A673 (cell line): ENCODE data around the gene TCF7L2.

Experiments used
- EZH2 ChIP-seq: fragments of 200-600 bp; sonication (generic); IDR thresholded peaks from 2 replicates; pipeline ENCODE4 v1.6.1; 2017; ENCODE audit warnings: borderline replicate concordance, low read depth, mild to moderate bottlenecking, mixed read lengths, antibody characterized with exemption, low read length; ENCODE audit not compliant: poor library complexity, severe bottlenecking
- TF ChIP-seq, protein P1 (sequence below): fragments of 300-800, 200-600 bp; sonication (generic); conservative IDR thresholded peaks from 2 replicates; pipeline ENCODE4 v1.5.1; 2017; ENCODE audit warnings: low read depth, mild to moderate bottlenecking, antibody characterized with exemption, low read length, moderate library complexity, mixed read lengths

- TF ChIP-seq, protein P1, sequence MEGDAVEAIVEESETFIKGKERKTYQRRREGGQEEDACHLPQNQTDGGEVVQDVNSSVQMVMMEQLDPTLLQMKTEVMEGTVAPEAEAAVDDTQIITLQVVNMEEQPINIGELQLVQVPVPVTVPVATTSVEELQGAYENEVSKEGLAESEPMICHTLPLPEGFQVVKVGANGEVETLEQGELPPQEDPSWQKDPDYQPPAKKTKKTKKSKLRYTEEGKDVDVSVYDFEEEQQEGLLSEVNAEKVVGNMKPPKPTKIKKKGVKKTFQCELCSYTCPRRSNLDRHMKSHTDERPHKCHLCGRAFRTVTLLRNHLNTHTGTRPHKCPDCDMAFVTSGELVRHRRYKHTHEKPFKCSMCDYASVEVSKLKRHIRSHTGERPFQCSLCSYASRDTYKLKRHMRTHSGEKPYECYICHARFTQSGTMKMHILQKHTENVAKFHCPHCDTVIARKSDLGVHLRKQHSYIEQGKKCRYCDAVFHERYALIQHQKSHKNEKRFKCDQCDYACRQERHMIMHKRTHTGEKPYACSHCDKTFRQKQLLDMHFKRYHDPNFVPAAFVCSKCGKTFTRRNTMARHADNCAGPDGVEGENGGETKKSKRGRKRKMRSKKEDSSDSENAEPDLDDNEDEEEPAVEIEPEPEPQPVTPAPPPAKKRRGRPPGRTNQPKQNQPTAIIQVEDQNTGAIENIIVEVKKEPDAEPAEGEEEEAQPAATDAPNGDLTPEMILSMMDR: no peak
- no peak for TF ChIP-seq EZH2
These were observed 153.2 kb downstream of the TCF7L2 start for GRCh38 chr10:113103131-113103840.
